GM21528 (cell line): ENCODE measurements around the gene TKTL1.

Experiments
- ATAC-seq: cut with Tn5 transposase; IDR thresholded peaks from one replicate; pipeline ENCODE4 v1.9.1; 2021; ENCODE audit warnings: mild to moderate bottlenecking, moderate library complexity; ENCODE audit not compliant: unreplicated experiment, low FRiP score

Gene TKTL1

GRCh38 chrX:154341399-154342298 is 46.1 kb downstream of the TKTL1 start:
- peak; percentile 64 for ATAC-seq

GRCh38 chrX:154343063-154343462 is 47.5 kb downstream of the TKTL1 start:
- ATAC-seq, result peak; percentile 5

GRCh38 chrX:154343620-154344019 is 48.0 kb downstream of the TKTL1 start:
- ATAC-seq, result peak; percentile 36

- no peak for ATAC-seq
These were observed 52.5 kb downstream of the TKTL1 start for GRCh38 chrX:154348114-154348531.

- ATAC-seq, result no peak
These were observed 53.2 kb downstream of the TKTL1 start for GRCh38 chrX:154348646-154349358.

GRCh38 chrX:154349359-154349935 is 53.9 kb downstream of the TKTL1 start:
- ATAC-seq, result no peak

- no peak for ATAC-seq
These were observed 54.4 kb downstream of the TKTL1 start for GRCh38 chrX:154349979-154350378.

- no peak for ATAC-seq
These were observed 55.0 kb downstream of the TKTL1 start for GRCh38 chrX:154350429-154351182.

- ATAC-seq, result no peak
These were observed 55.8 kb downstream of the TKTL1 start for GRCh38 chrX:154351183-154352011.

- ATAC-seq, result no peak
These were observed 56.4 kb downstream of the TKTL1 start for GRCh38 chrX:154352012-154352401.

GRCh38 chrX:154352466-154352865 is 56.9 kb downstream of the TKTL1 start:
- no peak for ATAC-seq

- no peak for ATAC-seq
These were observed 57.7 kb downstream of the TKTL1 start for GRCh38 chrX:154353172-154353843.

- no peak for ATAC-seq
These were observed 58.4 kb downstream of the TKTL1 start for GRCh38 chrX:154354013-154354412.

GRCh38 chrX:154354516-154354915 is 58.9 kb downstream of the TKTL1 start:
- ATAC-seq, result no peak

GRCh38 chrX:154355094-154355775 is 59.6 kb downstream of the TKTL1 start:
- ATAC-seq, result no peak

- ATAC-seq, result no peak
These were observed 60.2 kb downstream of the TKTL1 start for GRCh38 chrX:154355776-154356140.

- no peak for ATAC-seq
These were observed 61.0 kb downstream of the TKTL1 start for GRCh38 chrX:154356596-154356995.

GRCh38 chrX:154357205-154357604 is 61.6 kb downstream of the TKTL1 start:
- no peak for ATAC-seq

GRCh38 chrX:154358011-154358410 is 62.4 kb downstream of the TKTL1 start:
- no peak for ATAC-seq
